ENCODE measurements around the gene EML6. TPM values are rescaled to one million over a fixed set of nuclear protein-coding genes. Genes with fewer than 3 reads are reported as not detected.

Gene EML6
- total RNA-seq, 3 donors from 2014 or later (not counting 1 experiment from before 2014, with no cell fraction given), result 1.7 to 3.2 (median 2.4) TPM

- Histone ChIP-seq H3K4me3 (ENCODE audit: low read length) (no peak overlapping the region), H3K36me3 (ENCODE audit: control insufficient read depth, insufficient read depth, low read length) (peaks cover 3% of the 10 kb centered on the region), H3K9me3 (ENCODE audit: control insufficient read depth, insufficient read depth, low read length) (no peaks in the 10 kb centered on the region), H3K27ac (ENCODE audit: low read length) (no peak overlapping the region), H3K4me1 (ENCODE audit: control insufficient read depth, insufficient read depth, low read length) (peaks cover 22% of the 10 kb centered on the region), H3K27me3 (ENCODE audit: control insufficient read depth, insufficient read depth, low read length) (no peaks in the 10 kb centered on the region)
- Mint-ChIP-seq H3K9me3 (no peaks in the 10 kb centered on the region), H3K4me3 (peak overlapping the region; percentile 9), H3K27me3 (ENCODE audit: low read depth in 2 of 2) (no peaks in the 10 kb centered on the region), H3K36me3 (no peaks in the 10 kb centered on the region), H3K4me1 (peaks cover 62 to 69% of the 10 kb centered on the region in 2 donors), H3K27ac (peak overlapping the region in 1 of 2 donors; percentile 74)
- intact Hi-C loops (cut with micrococcal nuclease), result no loop called here
- ATAC-seq (no peak), DNase-seq (no peak)
- TF ChIP-seq, protein P1, sequence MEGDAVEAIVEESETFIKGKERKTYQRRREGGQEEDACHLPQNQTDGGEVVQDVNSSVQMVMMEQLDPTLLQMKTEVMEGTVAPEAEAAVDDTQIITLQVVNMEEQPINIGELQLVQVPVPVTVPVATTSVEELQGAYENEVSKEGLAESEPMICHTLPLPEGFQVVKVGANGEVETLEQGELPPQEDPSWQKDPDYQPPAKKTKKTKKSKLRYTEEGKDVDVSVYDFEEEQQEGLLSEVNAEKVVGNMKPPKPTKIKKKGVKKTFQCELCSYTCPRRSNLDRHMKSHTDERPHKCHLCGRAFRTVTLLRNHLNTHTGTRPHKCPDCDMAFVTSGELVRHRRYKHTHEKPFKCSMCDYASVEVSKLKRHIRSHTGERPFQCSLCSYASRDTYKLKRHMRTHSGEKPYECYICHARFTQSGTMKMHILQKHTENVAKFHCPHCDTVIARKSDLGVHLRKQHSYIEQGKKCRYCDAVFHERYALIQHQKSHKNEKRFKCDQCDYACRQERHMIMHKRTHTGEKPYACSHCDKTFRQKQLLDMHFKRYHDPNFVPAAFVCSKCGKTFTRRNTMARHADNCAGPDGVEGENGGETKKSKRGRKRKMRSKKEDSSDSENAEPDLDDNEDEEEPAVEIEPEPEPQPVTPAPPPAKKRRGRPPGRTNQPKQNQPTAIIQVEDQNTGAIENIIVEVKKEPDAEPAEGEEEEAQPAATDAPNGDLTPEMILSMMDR (IDR thresholded peaks at IDR 0.05), result no peak
- WGBS (ENCODE audit: insufficient coverage), result 100% methylated on average over 2 of the region's 4 CpGs
Observed at GRCh38 chr2:54967269-54967668, 243.8 kb downstream of the EML6 start.

GRCh38 chr2:54967759-54968365, 244.4 kb downstream of the EML6 start:
- WGBS (ENCODE audit: insufficient coverage), result 98% methylated on average over 18 of the region's 18 CpGs
- no peak for ATAC-seq
- H3K36me3 ChIP-seq (ENCODE audit: control insufficient read depth, insufficient read depth, low read length), result peaks cover 5% of the 10 kb centered on the region

DNA sequence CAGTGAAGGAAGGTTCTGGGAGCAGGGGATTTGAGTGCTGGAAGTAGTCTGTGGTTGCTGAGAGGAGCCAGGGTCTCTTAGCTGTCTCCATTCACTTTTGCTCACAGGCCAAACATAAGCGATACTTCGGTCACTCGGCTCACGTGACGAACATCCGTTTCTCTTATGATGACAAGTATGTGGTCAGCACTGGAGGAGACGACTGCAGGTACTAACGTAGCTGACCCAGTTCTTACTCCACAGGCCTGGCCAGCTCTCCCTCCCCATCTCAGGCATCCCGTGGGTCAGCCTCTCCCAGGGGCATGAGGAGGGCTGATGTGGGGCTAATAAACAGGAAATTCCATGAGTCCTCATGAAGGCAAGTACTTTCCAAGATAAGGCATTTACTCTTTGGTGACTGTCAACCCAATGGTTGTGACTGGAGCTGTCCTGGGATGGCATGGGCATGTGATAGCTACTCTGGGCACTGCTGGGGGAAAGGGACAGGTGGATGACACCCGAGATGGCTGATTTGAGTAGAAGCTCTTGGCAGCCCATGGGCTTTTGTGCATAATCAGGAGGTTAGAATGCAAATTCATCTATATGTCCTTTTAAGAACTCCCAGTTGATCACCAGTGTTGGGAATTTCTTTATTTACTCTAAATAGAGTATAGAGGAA, 245.2 kb downstream of the EML6 start:
- DNase-seq (no peak), ATAC-seq (peak in 1 of 3 donors; percentile 21)
- no peaks in the 10 kb centered on the region for H3K27me3 ChIP-seq (ENCODE audit: control insufficient read depth, insufficient read depth, low read length)
- H3K9me3 ChIP-seq (ENCODE audit: control insufficient read depth, insufficient read depth, low read length), result no peaks in the 10 kb centered on the region
- Mint-ChIP-seq H3K9me3 (no peaks in the 10 kb centered on the region), H3K4me3 (no peak overlapping the region), H3K4me1 (peaks cover 62 to 77% of the 10 kb centered on the region in 2 donors), H3K27me3 (ENCODE audit: low read depth in 2 of 2) (no peaks in the 10 kb centered on the region), H3K36me3 (no peaks in the 10 kb centered on the region), H3K27ac (peak overlapping the region; percentile 67 to 75)
- peaks cover 10% of the 10 kb centered on the region for H3K36me3 ChIP-seq (ENCODE audit: control insufficient read depth, insufficient read depth, low read length)
- H3K4me3 ChIP-seq (ENCODE audit: low read length), result no peak overlapping the region
- intact Hi-C loops (cut with micrococcal nuclease), result no loop called here
- H3K27ac ChIP-seq (ENCODE audit: low read length), result no peak overlapping the region
- 97% methylated on average over 10 of the region's 10 CpGs for WGBS (ENCODE audit: insufficient coverage)
- peaks cover 22% of the 10 kb centered on the region for H3K4me1 ChIP-seq (ENCODE audit: control insufficient read depth, insufficient read depth, low read length)
- TF ChIP-seq, protein P1 (IDR thresholded peaks at IDR 0.05), result no peak

More at GRCh38 chr2:54967759-54968365, 244.4 kb downstream of the EML6 start:
- no peaks in the 10 kb centered on the region for H3K9me3 Mint-ChIP-seq
- H3K36me3 Mint-ChIP-seq, result no peaks in the 10 kb centered on the region
- no peak for DNase-seq
- H3K4me1 Mint-ChIP-seq, result peaks cover 62 to 69% of the 10 kb centered on the region in 2 donors
- H3K4me1 ChIP-seq (ENCODE audit: control insufficient read depth, insufficient read depth, low read length), result peaks cover 22% of the 10 kb centered on the region
- peak overlapping the region; percentile 67 to 75 for H3K27ac Mint-ChIP-seq
- H3K4me3 Mint-ChIP-seq, result no peak overlapping the region
- no peak overlapping the region for H3K4me3 ChIP-seq (ENCODE audit: low read length)
- H3K27me3 Mint-ChIP-seq (ENCODE audit: low read depth in 2 of 2), result no peaks in the 10 kb centered on the region
- H3K27me3 ChIP-seq (ENCODE audit: control insufficient read depth, insufficient read depth, low read length), result no peaks in the 10 kb centered on the region
- no peaks in the 10 kb centered on the region for H3K9me3 ChIP-seq (ENCODE audit: control insufficient read depth, insufficient read depth, low read length)
- TF ChIP-seq, protein P1 (IDR thresholded peaks at IDR 0.05), result no peak
- H3K27ac ChIP-seq (ENCODE audit: low read length), result no peak overlapping the region
- intact Hi-C loops (cut with micrococcal nuclease), result no loop called here
